Measurements from ENCODE around the gene DCBLD2. TPM values are rescaled to one million over a fixed set of nuclear protein-coding genes. Genes with fewer than 3 reads are reported as not detected.

The DCBLD2 gene
- polyA plus RNA-seq, 1 donor: 26.3 TPM

DNA sequence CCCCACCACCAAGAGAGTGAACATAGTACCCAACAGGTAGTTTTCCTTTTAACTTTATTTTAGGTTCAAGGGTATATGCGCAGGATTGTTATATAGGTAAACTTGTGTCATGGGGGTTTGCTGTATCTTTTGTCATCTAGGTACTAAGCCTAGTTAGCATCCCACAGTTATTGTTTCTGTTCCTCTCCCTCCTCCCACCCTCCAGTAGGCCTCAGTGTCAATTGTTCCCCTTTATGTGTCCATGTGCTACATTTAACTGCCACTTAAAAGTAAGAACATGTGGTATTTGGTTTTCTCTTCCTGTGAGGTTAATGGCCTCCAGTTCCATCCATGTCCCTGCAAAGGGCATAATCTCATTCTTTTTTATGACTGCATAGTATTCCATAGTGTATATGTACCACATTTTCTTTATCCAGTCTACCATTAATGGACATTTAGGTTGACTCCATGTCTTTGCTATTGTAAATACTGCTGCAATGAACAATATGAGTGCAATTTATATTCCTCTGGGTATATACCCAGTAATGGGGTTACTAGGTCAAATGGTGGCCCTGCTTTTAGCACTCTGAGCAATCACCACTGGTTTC is 72.2 kb downstream of the DCBLD2 start:
- DNase-seq: no peak

DNA sequence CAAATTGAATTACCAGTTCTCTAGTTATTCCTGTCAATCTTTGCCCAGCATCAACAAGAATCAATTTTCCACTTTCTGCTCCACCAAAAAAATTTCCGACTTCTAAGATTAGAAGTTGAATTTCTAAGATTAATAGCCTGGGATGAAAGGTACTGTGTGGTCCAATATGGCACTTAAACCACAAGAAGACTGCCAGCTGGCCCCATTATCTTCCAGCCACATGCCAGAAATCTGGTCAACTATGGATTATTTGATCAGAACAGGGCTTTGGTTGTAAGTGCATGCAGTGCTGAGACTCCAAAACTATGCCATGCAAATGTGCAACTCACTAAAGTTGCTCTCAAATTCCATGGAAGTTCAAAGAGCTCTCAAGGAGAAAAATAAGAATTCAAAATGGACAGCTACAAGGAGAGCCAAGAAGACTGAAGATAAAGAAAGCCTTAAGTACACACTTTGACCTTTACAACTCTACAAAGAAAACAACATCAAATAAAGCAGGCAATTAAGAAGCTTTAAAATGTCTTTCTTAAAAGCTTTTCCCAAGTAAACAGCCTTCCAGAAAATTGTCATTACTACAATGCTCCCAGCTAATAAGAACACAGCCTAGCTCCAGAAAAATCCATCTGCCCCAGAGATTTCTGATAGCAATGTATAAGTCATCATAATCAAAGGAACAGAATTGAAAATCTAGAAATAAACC is 74.1 kb downstream of the DCBLD2 start:
- DNase-seq: no peak

DNA sequence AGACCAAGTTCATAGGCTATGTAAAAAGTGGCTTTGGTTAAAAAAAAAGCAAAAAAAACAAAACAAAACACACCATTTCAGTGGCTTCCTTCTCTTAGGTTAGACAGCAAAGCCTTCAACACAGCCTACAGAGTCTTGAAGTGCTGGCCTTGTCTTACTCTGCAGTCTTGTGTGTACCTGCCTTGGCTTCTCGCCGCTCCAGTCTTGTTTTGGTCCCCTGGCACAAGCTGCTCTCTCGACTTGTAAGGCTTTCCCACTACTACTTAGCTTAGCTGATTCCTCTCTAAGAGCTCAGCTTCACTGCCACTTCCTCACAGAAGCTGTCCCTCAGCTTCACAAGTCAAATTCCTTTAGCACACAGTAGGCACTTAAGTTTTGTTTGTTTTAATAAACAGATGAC is 75.4 kb downstream of the DCBLD2 start:
- DNase-seq: no peak

DNA sequence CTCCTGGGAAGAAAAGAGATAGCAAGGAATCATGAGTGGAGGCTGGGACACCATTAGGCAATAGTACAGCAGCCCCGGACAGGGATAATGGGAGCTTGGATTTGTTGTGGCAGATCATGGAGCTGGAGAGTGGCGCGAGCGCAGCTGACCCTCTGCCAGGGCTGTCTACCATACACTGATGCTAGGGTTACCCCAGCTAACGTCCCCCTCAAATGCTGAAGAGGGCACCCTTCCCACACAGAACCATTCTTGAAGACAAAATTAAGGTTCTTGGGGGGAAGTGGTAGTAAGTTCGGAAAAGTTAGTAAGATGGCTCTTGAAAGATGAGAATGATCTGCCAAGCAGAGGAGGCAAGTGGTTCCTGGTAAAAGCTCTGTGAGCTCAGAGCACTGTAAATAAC is 77.2 kb downstream of the DCBLD2 start:
- DNase-seq: no peak

DNA sequence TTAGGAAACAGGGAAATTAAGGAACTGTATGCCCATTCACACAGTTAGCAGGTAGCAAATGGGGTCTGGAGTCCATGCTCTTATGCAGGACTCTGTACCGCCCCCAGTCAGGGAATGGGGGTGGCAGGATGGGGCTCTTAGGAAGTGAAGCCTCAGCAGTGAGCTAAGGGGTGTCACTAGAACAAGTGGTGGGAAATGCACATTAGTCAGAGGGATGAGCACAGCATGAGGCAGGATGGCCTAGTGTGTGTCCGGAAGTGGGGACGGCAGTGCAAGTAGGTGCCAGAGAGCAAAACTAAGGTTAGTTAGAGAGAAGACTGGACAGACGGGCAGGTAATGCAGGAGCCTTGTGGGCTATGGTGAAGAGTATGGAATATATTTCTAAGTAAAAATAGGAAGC is 77.7 kb downstream of the DCBLD2 start:
- DNase-seq: no peak

DNA sequence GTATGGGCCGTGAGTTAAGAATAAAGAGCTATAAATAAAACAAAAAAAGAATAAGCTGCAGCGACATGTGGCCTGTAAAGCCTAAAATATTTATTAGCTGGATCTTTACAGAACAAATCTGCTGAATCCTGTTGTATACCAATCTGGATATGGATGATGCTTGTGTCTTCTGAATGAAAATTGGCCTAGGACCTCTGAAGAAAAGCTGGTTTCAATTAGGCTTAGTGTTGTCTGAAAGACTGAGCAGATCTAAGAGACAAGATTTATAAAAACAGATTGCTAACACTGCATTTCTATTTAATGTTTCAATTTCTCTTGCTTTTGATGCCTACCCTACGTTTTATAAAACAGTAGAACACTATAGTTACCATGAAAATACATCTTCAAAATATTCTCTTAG is 80.4 kb downstream of the DCBLD2 start:
- DNase-seq: no peak

DNA sequence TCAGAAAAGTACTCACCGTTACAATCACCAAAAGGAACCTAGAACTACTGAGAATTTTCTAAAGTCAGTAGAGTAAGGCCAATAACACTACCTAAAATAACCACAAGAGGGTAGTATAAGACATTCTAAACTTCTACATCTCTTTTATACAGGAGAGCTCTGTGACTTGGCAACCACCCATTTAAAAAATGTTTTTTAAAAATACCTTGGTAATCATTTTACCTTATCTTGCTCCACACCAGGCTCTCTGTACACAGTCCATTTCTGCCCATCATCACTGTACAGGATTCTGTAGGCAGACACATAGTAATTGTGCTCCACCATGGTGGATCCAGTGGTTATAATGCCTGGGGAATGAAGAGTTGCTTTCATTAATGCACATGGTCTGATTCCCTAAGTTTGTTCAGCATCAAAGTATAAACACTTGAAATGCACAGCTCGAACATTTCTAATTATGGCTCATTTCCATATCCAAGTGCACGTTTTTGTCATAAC is 83.9 kb downstream of the DCBLD2 start:
- DNase-seq: peak; percentile 52

DNA sequence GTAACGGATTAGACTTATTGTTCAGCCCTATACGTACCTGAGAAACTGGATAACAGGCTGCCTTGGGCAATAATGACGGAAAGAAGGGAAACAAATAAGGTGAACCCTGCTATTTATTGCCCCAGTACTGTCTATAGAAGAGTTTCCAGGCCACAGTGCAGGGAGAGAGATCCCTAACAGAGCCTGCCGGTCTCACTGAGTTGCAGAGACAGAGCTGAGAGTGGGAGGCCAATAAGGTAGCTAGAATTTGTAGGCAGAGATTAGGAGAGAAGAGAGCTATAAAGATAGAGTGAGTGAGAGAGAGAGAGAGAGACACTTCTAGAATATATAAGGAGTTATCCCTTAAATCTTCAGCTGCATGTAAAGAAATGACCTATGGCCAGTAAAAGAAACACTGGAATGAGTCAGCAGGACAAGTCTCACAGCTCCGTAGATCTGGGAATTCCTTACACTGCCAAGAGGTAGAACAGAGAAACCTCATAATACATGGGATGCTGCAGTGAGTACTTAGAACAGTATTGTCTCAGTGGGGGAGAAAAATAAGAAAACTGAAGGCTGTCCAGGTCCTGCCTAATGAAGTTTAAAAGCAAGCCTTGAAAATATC is 86.6 kb downstream of the DCBLD2 start:
- DNase-seq: no peak

DNA sequence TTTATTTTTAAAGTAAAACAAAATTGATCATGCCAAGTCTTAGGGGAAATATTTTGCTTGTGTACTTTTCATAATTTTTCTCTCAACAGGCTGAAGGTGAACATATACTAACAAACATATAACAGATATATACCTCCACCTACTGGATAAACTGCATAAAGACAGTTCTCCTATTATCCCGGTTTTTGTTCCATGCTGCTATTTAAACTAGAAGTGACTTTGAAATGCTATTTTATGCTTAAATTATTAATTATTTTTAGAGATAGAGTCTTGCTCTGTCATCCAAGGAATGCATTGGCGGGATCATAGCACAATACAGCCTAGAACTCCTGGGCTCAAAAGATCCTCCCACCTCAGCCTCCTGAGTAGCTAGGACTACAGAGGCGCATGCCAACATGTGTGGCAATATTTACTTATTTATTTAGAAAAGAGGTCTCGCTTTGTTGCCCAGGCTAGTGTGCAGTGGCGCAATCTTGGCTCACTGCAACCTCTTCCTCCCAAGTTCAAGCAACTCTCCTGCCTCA is 88.6 kb downstream of the DCBLD2 start:
- no peak for DNase-seq

DNA sequence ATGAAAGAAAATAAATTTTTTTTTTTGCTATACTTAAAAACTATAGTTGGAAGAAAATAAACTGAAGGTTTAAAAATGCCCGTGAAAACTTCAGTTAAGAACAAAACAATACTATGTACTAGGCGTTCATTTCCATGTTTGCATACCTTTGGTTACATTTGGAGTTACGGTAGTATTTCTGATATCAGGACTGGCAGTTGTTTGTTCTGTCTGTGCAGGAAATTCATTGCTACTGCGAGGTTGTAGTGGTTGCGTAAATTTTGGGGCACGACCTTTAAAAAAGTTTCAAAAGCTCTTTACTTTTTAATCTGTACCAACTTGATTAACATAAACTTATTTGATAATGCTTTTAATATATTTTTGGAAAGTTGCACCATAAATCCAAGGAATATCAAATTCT is 90.4 kb downstream of the DCBLD2 start:
- DNase-seq: no peak

DNA sequence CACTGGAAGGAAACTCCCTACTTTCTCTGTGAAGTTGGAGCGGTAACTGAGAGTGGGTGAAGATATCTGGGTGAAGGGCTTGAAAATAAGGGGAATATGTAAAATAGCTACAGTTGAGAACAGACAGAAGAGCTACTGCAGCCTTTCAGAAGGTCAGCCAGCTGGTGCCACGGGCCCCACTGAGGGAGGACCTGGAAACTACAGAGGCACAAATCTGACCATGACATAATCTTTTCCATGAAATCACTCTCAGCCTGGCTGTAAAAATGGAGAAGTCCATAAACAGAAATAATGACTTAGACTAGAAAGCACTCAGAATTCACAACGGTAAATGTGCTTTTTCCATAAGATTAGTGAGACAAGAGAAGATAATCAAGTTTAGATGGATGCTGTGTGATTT is 91.9 kb downstream of the DCBLD2 start:
- peak; percentile 36 for DNase-seq

DNA sequence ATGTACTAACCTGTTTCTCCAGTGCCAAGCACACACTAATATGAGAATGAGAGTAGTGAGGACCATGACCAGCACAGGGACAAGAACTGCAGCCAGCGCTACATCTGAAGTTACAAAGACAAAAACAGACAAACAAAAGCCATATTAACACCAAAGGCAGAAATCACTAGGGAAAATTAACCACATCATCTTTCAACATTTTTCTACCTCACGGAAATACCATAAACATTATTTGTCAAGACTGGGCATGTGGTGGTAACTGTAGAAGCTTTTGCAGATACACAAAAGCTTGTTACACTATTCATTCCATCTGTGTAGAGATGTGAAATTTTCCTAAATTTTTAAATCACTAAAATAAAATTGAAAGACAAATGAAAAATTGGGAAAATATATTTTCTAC is 93.4 kb downstream of the DCBLD2 start:
- DNase-seq: no peak

DNA sequence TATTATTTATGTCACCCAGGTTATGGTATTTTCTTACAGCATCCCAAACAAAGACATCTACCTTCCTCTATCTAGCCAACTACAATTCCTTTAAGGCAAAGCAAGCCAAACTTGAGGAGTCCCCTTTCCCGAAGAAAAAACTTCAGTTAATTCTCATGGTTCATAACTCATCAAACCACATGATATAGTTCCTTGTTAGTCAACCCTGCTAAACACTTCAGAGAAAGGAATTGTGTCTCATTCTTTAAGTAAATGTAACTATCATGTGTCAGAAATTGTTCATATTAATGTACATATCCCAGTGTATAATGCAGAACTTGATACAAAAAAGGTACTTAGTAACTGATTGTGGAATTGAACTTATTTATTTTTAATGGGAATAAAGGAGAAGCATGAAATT is 93.9 kb downstream of the DCBLD2 start:
- DNase-seq: no peak

DNA sequence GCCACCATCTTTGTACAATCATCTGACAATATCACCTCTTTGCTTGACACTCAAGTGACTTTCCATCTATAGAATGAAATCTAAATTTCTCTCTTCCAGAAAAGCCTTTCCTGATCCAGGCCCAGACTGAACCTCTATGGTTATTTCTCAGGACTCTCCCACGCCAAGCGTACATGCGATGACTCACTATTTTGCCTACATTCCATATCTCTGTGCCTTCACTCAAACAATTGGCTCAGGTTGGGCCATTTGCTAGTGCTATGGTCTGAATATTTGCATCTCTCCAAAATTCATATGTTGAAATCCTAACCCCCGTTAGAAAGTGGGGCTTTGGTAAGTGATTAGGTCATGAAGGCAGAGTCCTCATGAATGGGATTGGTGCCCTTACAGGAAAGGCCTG is 94.5 kb downstream of the DCBLD2 start:
- DNase-seq: no peak

DNA sequence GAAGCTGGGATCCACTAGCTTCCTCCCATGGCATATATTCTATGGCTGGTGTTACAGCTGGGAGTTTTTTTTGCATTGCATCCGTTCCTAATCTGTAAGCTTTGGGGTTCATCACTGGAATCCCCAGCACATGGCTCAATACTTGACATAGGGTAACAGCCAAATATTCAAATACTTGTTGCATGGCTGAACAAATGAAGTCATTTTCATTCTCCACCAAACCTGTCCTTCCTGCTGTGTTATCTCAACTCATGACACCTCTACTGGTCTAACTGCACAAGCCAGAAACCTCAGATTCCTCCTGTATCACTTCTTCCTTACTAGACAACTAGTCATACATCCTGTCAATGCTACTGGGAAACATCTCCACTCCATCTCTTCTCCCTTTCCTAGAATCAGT is 95.0 kb downstream of the DCBLD2 start:
- no peak for DNase-seq

DNA sequence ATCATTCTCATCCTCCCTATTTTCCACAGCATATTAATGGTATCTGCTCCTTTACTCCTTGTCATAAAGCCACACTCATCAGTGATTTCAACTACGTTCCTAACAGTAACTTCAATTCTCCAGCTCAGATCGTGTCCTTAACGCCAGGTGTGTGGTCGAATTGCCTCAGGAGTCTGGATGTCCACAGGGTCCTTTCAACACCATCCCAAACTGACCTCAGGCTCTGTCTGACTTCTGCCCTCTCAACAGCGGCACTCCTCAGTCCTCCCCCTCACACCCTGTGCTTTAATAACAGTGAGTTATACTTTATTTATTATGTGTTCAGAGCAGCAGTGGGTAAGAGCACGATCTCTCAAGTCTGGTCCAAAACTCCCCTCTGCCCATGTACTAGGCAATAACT is 95.9 kb downstream of the DCBLD2 start:
- no peak for DNase-seq

DNA sequence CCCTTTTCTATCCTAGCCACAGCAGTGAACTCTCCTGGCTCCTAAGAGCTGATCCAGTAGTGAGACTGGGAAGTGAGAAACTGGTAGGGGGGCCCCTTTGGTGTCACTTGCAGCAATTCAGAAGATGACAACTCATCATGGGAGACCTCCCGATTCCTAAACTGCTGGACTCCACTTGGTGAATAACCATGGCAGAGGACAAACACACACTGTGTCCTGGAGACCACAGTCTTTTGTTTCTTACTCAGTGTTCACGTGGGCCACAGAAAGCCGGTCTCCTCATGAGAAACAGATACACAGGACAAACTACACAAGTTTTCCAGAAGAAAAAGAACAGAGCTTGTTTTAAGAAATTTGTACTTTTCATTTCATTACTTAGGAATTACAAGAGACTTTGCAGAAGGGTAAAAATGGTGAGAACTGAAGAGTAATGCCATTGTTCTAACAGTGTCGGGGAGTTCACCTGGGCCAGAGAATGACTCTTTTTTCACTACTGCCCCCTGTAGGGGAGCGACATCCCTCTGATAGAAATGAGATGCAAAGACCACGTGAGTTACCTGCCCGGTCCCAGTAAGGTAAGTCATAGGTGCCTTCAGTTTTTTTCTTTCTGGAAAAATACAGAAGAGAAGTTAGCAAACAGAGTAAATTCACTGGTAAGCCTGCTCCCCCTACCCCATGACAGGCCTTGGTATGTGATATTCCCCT is 100.3 kb downstream of the DCBLD2 start:
- no peak for DNase-seq

DNA sequence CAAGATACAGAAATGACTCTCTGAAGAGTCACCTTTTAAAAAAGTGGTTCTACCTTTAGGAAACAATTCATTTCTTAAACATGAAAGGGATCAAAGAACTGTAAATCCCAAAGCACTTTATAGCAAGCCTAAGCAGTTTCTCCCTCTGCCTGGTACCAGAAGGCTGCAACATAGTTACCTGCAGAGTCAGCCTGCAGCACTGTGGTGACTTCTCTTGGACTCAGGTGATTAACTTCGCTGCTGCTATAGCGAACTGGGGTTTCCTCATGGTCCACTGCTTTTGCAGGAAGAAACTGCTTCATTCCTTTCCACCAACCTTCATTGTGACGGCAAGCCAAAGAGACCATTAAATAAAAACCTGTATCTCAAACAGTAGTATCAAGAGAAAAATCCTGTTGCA is 101.1 kb downstream of the DCBLD2 start:
- no peak for DNase-seq

DNA sequence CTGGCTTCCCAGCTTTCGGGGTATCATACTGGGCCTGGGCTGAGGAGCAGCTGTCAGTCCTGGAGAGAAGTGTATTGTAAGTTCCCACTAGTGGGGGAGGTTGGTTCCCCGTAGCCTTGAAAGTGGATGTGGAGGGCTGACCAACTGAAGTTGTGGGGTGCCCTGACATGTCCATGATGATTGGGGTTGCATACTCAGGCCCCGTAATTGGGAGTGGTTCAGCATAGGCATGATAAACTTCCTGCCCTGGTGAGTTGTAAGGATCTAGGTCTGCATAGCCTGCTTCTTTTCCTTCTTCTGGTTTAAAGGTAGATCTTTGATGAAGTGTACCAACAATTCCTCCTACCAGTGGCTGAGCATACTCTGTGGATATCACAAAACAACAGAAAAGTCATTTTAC is 102.0 kb downstream of the DCBLD2 start:
- no peak for DNase-seq

DNA sequence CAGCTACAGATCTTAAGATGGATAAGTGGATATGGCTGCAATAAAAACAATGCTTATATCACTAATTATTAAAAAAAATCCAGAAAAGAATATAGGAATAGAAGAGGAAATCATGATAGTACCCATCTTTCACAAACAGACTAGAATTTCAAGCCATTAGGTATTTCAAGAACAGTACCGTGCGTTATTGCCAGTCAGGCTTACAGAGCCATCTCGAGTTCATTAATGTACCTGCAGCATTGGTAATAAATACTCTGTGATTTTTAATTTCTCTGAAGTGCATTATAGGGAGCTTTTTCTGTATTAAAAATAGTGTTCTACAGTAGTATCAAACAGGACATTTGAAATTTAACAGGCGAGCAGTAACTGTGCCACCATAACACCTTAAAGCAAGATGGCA is 102.7 kb downstream of the DCBLD2 start:
- DNase-seq: no peak

DNA sequence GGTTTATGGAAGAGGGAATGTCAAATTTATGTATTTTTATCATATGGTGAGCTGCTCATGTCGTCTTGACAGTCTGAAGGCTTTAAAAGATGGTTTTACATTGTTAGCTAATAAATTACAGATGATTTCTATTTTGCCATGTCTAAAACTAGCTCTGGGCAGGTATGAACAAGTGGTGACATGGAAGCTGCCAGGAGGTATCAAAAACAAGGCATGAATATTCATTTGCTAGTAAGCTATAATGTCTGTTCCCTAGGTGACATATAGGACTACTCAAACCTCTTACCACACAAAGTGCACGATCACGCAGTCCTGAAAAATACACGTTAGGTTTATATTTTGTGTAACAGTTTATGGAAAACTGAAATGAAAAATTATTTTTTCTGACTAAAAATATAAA is 103.6 kb downstream of the DCBLD2 start:
- DNase-seq: no peak

DNA sequence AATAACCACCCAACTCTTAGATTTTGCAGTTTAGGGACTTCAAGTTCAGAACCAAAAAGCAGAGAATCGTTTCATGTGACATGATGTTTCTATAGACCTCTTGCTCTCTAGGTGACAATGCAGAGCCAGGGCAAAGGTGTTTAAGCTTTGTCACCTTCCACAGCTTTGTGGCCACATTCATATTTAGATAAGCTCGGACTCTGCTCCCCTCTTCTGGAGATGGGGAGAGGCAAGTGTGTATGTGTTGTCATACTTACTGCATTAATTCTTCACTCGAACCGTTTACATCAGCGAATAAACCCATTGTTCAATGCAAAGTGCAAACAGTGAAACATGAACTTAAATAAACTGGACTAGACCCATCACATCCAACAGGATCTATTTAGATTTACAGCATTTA is 105.2 kb downstream of the DCBLD2 start:
- DNase-seq: no peak

DNA sequence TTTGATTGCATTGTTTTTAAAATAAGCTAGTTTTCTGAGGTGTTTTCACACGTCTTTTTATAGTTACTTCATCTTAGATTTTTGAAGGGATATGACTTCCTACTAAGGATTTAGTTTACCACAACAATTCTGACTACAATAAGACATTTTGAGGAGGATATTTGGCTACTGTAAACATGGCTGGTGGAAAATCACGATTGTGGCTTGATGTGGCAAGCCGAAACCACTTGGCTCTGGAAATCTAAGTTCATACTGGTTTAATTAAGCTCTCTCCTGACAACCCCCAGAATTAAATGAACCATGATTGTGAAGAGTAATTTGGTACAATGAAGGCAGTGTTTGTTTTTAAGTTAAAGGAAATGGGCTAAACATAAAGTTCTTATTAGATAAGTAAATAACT is 107.5 kb downstream of the DCBLD2 start:
- no peak for DNase-seq
